ENCODE data around the gene GPR37. TPM values are rescaled to one million over a fixed set of nuclear protein-coding genes. Genes with fewer than 3 reads are reported as not detected.

Gene GPR37
- polyA plus RNA-seq, 1 donor = 17.8 TPM

DNA sequence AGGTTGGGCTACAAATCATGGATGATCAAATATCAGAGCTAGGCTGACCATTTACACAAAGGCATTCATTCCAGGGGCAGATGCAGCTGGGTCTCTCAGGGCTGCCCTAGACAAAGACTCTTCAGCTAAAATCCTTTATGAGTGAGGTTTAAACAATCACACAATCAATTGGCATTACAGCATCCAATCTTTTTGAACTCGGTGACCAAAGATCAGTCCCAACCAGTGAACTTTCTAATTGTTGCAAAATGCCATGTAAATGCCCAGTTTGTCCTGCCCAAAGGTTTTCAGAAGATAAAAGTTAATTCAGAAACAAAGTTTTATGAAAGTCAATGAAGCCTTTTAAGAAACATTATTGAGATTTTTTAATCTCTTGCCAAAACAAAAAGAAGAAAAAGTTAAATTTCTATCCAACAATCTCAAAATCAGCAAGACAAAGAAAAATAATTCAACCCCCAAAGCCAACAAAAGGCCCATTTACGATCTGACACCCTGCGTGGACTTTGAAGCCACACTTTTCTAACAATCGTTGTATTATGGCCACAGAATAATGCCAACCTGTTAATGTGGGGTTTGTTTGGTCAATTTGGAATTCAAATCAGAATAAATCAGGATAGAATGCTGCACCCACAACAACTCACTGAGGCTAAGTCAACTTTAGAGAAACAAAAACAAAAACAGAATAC is 40.9 kb downstream of the GPR37 start:
- no peak for DNase-seq (ENCODE audit: low read depth)

DNA sequence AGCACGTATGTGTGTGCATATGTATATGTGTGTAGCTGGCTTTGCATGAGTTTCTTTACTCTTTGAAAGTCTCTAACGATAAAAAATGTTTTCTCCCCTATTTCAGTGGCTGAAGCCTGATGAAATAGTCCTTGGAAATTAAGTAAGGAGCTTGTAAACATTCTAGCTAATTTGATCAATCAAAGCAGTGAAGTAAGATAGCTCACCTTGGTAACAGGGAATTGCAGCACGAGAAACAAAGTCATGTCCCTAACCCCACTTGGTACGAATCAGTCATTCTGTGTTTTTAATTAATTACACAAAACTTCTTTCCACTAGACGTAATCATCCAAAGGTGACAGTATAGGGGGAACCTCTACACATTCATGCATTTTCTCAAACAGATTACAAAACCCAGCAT is 41.5 kb downstream of the GPR37 start:
- DNase-seq (ENCODE audit: low read depth) = no peak

DNA sequence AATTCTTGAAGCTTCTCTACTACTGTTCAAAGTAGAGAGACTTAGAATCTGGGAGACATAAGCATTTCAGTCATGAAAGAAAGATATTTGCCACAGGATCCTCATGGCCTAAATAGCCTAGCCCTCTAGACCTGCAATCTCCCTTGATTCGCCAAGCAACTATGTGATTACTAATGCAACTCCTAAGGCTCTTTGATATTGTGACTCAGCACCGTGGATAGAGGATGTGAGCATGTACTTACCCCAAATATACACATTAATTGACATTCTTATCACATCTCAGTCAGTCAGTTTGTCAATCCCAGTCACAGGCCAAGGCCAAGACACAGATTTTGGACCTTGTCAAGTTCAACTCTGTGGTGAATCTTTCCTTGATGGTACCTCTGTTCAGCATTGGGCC is 42.6 kb downstream of the GPR37 start:
- no peak for DNase-seq (ENCODE audit: low read depth)

DNA sequence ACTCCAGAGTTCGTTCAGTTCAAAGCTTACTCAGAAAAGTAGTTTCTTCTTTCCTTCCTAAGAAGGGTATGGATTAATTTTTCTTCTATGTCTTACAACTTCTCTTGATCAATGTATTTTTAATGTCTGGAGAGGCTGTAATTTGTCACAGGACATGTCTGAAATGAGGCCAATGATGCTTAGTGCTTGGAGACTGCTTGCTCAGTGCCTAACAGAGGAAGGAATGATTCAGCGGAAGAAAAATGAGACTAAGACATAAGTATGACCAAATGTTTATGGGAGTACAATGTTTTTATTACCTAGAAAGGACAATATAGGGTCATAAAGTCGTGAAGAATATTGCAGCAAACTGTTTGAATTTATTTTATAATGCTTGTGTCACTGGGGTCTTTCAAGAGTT is 43.3 kb downstream of the GPR37 start:
- no peak for DNase-seq (ENCODE audit: low read depth)

DNA sequence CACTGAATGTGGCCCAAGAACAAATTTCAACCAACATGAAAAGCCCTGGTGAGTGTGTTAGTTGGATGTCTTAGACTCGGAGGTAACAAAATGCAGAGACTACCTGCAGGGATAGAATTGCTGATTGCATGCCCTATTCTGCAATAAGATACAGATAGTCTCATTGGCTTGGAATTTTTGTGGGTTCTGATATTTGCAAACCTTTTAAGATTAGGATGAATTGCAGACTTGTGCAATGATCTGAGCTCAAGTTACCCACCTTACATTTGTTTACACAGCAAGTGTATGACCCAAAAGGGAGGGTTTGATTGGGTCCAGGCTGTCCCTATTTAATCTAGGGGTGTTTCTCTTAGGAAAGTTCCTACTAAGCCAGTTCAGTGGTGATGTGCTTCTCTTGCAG is 45.4 kb downstream of the GPR37 start:
- DNase-seq (ENCODE audit: low read depth) = no peak

DNA sequence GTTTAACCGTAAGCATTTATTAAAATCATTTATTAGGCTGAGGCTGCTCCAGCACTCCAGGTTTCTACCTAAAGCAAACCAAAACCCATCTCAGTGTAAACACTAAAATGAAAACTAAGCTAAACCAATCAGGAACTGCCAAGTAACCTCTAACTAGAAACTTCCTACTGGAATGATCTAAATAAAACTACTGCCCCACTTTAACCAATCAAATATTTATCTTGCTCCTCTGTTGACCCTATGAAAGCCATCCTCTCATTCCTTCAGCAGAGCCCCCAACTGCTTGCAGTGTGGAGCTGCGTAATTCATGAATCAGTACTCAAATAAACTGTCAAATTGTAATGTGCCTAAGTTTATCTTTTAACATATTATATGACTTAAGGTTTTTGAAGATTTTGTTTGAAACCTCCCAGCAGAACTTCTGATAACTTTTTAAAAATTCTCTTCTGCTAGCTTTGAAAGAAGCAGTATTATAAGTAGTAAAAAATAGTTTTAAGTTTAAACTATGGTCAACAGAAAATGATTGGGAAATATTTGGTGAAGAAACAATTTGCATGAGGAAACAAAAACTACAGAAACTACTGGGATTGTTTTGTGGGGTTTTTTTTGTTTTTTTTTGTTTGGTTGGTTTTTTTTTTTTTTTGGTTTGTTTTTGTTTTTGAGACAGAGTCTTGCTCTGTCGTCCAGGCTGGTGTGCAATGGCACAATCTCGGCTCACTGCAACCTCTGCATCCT is 47.4 kb downstream of the GPR37 start:
- no peak for DNase-seq (ENCODE audit: low read depth)

DNA sequence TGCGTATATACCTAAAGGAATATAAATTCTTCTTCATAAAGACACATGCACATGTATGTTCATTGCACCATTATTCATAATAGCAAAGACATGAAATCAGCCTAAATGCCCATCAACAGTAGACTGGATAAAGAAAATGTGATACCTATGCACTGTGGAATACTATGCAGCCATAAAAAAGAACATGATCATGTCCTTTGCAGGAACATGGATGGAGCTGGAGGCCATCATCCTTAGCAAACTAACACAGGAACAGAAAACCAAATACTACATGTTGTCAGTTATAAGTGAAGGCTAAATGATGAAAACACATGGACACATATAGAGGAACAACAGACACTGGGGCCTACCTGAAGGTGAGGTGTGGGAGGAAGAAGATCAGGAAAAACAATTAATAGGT is 48.7 kb downstream of the GPR37 start:
- no peak for DNase-seq (ENCODE audit: low read depth)

DNA sequence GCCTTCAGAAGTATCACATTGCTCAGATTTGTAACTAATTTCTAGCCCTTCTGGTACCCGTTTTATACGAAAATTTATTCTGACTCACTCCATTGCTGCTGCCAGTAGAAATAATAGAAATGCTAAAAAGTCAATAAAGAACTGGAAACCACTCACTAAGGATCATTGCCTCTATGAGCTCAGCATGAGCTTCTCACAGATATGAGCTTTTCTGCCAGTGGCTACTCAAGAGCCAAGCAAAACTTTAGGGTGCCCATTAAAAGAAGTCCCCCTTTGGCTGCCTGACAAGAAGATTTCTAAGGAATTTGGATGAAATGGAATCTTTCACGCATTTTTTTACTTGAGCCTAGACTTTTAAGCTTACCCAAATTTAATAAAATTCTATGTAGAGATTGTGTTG is 52.5 kb downstream of the GPR37 start:
- no peak for DNase-seq (ENCODE audit: low read depth)

DNA sequence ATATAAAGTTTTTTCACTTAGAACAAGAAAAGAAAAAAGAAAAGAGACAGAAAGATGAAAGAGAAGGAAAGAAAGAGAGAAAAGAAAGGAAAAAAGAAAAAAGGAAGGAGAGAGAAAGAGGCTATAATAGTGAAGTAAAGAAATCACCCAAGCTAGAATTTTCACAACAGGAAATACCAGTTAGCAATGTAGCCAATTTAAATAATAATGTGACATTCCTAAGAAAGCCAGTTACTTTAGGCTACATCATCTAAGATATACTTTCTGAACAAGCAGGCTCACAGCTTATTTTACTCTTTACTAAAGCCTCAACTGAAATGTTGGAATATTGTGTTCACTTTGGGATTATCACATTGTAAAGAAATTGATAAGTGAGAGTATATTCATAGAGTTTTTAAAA is 53.6 kb downstream of the GPR37 start:
- DNase-seq (ENCODE audit: low read depth) = no peak

DNA sequence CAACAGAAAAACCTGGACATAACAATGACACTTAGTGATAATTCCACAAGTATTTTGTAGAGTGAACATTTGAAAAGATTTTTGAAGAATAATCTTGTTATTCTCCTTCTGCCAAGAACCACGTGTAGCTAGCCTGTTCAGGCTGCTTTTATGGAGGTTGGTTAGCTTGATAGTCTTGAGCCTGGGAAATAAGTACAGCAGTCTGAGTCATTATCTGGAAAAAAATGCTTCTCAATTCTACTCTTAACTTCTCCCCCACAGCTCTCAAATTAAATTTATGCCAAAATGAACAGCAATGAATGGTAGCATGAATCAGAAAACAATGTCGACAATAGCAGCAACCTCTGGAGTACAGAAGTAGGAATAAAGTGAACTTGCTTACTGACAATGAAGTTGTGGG is 63.2 kb downstream of the GPR37 start:
- DNase-seq (ENCODE audit: low read depth) = no peak

DNA sequence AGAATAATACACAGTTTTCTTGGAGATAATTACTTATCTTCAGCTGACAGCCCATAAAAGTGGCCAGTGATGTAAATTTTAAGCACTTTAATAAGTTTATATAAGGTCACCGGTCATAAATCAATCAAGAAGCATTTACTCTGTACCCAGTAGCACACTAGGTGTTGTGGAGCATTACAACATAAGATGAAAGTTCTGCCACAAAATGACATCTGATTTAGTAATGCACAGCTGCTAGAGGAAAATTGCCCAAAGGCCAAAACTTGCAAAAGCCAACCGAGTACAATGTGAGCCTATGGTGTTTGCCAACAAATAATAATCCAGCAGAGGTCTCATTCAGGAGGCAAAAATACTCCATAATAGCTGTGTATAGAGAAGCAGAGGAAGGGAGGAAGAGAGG is 63.6 kb downstream of the GPR37 start:
- DNase-seq (ENCODE audit: low read depth) = no peak

DNA sequence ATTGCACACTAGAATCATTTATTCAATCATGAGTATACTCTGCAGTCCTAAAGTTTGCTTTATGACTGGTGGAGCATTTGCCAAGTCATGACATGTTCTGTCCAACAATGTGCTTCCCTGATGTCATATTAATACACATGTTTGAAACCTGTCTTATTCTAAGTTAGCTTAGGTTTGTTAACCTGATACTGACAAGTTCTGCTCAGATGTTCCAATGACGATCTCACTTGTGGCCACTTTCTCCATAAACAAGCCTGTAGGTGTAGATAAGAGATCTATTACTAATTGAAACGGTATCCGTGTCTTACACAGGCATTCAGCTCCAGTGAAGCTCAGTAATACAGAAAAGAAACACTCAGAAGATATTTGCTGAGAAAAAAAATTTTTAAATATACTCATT is 64.9 kb downstream of the GPR37 start:
- DNase-seq (ENCODE audit: low read depth) = no peak

DNA sequence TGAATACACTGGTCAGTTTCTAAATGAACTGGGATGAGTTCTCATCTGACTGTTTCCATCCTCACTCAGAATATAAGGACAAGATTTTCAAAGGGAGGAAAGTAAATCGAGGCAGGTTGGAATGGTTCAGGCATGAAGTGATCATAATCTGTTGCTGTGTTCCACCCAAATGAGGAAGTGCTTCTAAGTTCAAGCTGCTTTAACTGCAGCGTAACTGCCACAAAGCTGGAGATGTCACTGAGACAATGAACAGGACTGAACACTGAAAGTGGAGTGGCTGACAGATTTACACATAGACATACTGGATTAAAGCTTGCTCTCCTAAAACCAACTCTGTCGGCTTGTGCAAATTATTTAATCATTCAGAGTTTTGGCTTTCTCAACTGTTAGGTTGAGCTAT is 66.6 kb downstream of the GPR37 start:
- DNase-seq (ENCODE audit: low read depth) = no peak

DNA sequence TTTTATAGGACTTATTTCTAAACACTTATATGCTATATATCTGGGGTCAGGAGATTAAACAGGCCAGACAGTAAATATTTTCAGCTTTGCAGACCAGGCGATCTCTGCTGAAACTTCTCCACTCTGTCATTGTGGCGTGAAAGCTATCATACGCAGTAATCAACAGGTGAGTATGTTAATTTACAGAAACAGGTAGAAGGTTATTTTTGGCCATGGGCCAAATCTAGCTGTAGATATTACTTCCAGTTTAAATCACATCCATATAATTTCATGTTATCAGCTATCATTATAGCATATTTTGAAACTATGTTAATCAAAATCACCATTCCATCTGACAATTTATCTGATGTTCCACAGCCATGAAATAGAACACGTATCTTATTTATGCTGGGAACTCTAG is 67.8 kb downstream of the GPR37 start:
- no peak for DNase-seq (ENCODE audit: low read depth)

Other genes starting within 250 kb of the GPR37 start
- 14.9 TPM for gene POT1, start 164.0 kb upstream of the GPR37 start, polyA plus RNA-seq (ENCODE audit: insufficient read length)

Data from forelimb muscle (tissue), 1 donor.